ENCODE results near the gene ATG7.

Gene ATG7

DNA sequence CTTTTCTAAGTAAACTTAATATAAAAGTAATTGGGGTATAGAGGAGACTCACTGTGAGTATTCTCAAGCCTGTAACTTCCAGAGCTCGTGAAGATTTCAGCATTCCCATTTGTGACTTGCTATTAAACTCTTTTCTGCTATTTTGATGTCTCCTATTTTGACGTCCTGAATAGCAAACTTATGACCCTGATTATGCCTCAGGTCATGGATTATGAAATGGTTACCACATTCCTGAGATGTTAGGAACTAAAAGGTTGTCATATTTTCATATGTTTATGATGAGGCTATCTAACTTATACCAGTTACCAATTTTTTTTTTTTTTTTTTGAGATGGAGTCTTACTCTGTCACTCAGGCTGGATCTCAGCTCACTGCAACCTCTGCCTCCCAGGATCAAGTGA, 105.5 kb downstream of the ATG7 start:
- Histone ChIP-seq H3K36me3 (ENCODE audit: control insufficient read depth, low read length) (no peaks in the 10 kb centered on the region), H3K4me2 (ENCODE audit: low read length) (no peak overlapping the region), H4K20me1 (ENCODE audit: control insufficient read depth, insufficient read depth, low read depth, low read length) (no peaks in the 10 kb centered on the region), H3K79me2 (ENCODE audit: control insufficient read depth, low read length) (no peaks in the 10 kb centered on the region), H3K9me3 (ENCODE audit: control insufficient read depth, insufficient read depth, low read length) (no peaks in the 10 kb centered on the region), H3F3A (ENCODE audit: control insufficient read depth, insufficient read depth) (peaks cover 5% of the 10 kb centered on the region), H3K4me3 (ENCODE audit: low read length) (no peak overlapping the region), H3K4me1 (ENCODE audit: control insufficient read depth, low read length) (peaks cover 16% of the 10 kb centered on the region), H3K9me2 (replicated peaks; ENCODE audit: control insufficient read depth, low read length) (no peaks in the 10 kb centered on the region), H3K27ac (ENCODE audit: low read depth, low read length) (no peak overlapping the region), H3K27me3 (ENCODE audit: control insufficient read depth, low read length) (no peaks in the 10 kb centered on the region)
- TF ChIP-seq EZH2phosphoT487 (IDR thresholded peaks at IDR 0.05; ENCODE audit: borderline replicate concordance, low read length) = no peak
- TF ChIP-seq, protein P1, sequence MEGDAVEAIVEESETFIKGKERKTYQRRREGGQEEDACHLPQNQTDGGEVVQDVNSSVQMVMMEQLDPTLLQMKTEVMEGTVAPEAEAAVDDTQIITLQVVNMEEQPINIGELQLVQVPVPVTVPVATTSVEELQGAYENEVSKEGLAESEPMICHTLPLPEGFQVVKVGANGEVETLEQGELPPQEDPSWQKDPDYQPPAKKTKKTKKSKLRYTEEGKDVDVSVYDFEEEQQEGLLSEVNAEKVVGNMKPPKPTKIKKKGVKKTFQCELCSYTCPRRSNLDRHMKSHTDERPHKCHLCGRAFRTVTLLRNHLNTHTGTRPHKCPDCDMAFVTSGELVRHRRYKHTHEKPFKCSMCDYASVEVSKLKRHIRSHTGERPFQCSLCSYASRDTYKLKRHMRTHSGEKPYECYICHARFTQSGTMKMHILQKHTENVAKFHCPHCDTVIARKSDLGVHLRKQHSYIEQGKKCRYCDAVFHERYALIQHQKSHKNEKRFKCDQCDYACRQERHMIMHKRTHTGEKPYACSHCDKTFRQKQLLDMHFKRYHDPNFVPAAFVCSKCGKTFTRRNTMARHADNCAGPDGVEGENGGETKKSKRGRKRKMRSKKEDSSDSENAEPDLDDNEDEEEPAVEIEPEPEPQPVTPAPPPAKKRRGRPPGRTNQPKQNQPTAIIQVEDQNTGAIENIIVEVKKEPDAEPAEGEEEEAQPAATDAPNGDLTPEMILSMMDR (IDR thresholded peaks at IDR 0.05; ENCODE audit: low read depth, low read length, poor library complexity, severe bottlenecking) = no peak

DNA sequence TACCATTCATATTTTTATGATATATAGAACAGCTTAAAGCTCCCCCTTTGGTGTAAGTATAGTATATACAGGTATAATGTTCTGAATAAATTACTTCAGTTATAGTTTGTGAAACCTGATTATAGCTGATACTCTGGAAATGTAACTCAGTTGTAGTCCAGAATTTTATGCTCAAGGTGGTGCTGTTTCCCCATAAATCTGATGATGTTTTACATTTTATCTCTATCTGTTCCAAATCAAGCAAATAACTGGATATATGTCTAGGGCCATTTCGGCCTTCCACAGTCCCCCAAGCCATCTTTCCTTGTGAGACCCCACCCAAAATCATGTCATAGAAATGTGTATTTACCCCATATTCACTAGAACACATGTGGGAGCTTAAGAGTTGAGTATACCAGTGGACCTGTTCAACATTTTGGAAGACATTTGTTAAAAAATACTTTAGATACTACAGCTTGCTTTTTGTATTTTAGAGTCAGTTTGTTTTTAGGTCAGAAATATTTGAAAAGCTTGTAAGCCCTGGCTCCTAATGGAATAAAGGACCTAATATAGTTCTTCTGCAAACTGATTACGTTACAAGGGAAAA, 107.1 kb downstream of the ATG7 start:
- no peaks in the 10 kb centered on the region for H3K36me3 ChIP-seq (ENCODE audit: control insufficient read depth, low read length)
- H4K20me1 ChIP-seq (ENCODE audit: control insufficient read depth, insufficient read depth, low read depth, low read length) = no peaks in the 10 kb centered on the region
- no peak overlapping the region for H3K4me3 ChIP-seq (ENCODE audit: low read length)
- no peak overlapping the region for H3K27ac ChIP-seq (ENCODE audit: low read depth, low read length)
- H3K4me2 ChIP-seq (ENCODE audit: low read length) = no peak overlapping the region
- no peaks in the 10 kb centered on the region for H3K27me3 ChIP-seq (ENCODE audit: control insufficient read depth, low read length)
- H3K9me2 ChIP-seq (replicated peaks; ENCODE audit: control insufficient read depth, low read length) = no peaks in the 10 kb centered on the region
- no peaks in the 10 kb centered on the region for H3K9me3 ChIP-seq (ENCODE audit: control insufficient read depth, insufficient read depth, low read length)
- no peaks in the 10 kb centered on the region for H3F3A ChIP-seq (ENCODE audit: control insufficient read depth, insufficient read depth)
- H3K79me2 ChIP-seq (ENCODE audit: control insufficient read depth, low read length) = no peaks in the 10 kb centered on the region
- no peaks in the 10 kb centered on the region for H3K4me1 ChIP-seq (ENCODE audit: control insufficient read depth, low read length)
- TF ChIP-seq EZH2phosphoT487 (IDR thresholded peaks at IDR 0.05; ENCODE audit: borderline replicate concordance, low read length) = no peak
- TF ChIP-seq, protein P1 (IDR thresholded peaks at IDR 0.05; ENCODE audit: low read depth, low read length, poor library complexity, severe bottlenecking) = peak; percentile 53

DNA sequence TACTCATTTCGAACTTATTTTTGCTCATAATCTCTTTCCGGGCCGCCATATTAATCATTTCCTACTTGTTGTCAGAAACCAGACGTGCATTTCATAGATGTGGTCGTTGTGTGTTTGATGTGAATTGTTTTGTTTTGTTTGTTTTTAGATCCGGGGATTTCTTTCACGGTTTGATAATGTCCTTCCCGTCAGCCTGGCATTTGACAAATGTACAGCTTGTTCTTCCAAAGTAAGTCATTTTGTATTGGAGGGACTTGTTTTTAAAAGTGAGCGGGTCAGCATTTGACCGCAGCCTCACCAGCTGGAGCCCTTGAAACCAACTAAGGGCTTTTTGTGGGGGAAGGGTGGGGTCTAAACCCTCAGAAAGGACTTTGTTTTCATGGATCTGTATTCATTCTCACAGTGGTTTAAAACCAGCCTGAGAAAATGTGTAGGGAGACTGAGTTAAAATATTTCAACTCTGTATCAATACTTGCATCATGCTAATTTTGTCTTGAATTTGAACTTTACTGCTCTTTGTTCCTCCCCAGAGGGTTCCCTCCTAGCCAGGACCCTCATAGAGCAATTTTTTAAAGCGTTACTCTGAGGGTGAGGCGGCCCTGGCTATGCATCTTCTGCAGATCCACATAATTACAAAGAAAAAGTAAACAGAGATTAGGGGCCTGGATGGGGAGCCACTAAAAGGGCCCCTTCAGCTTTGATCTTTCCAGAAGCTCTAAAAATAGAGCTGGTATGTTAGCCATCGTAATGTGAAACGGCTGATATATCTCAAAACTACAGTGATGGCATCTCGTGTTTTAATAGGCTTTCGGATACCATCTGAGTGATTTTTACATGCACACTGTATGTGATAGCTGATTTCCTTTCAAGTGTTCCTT, 107.9 kb downstream of the ATG7 start:
- TF ChIP-seq, protein P1 (IDR thresholded peaks at IDR 0.05; ENCODE audit: low read depth, low read length, poor library complexity, severe bottlenecking) = no peak
- no peak for TF ChIP-seq EZH2phosphoT487 (IDR thresholded peaks at IDR 0.05; ENCODE audit: borderline replicate concordance, low read length)
- H3K36me3 ChIP-seq (ENCODE audit: control insufficient read depth, low read length) = no peaks in the 10 kb centered on the region
- no peak overlapping the region for H3K4me2 ChIP-seq (ENCODE audit: low read length)
- H3K27ac ChIP-seq (ENCODE audit: low read depth, low read length) = no peak overlapping the region
- H3K4me3 ChIP-seq (ENCODE audit: low read length) = no peak overlapping the region
- no peaks in the 10 kb centered on the region for H3K9me2 ChIP-seq (replicated peaks; ENCODE audit: control insufficient read depth, low read length)
- H3K4me1 ChIP-seq (ENCODE audit: control insufficient read depth, low read length) = no peaks in the 10 kb centered on the region
- no peaks in the 10 kb centered on the region for H4K20me1 ChIP-seq (ENCODE audit: control insufficient read depth, insufficient read depth, low read depth, low read length)
- H3F3A ChIP-seq (ENCODE audit: control insufficient read depth, insufficient read depth) = no peaks in the 10 kb centered on the region
- H3K9me3 ChIP-seq (ENCODE audit: control insufficient read depth, insufficient read depth, low read length) = no peaks in the 10 kb centered on the region
- no peaks in the 10 kb centered on the region for H3K79me2 ChIP-seq (ENCODE audit: control insufficient read depth, low read length)
- H3K27me3 ChIP-seq (ENCODE audit: control insufficient read depth, low read length) = no peaks in the 10 kb centered on the region

All from DOHH2 (cell line).